IMR-90 (cell line): Measurements from ENCODE around the gene MAP2. TPM values are rescaled to one million over a fixed set of nuclear protein-coding genes. Genes with fewer than 3 reads are reported as not detected.

Source experiments
- ATAC-seq: fragments of 200-7000 bp; cut with Tn5 transposase; 2 replicates; pipeline ENCODE4 v1.9.1; 2020; ENCODE audit warnings: low read depth, mild to moderate bottlenecking, moderate library complexity
- BruUV-seq: library from RNA; stranded (reverse); fragments of 400-500 nt; replicated peaks from 2 replicates; lab custom pipeline; 2021; lab: Mats Ljungman, UMichigan
- CTCF ChIA-PET: fragments of 300-600 bp; formaldehyde crosslinking; extraction: SDS; loops from one replicate; lab custom pipeline; 2021; ENCODE audit warnings: antibody characterized with exemption; lab: Yijun Ruan, JAX
- POLR2A ChIA-PET: fragments of 300-600 bp; sonication (Branson Sonifier 250); formaldehyde crosslinking; loops from one replicate; lab custom pipeline; 2022; ENCODE audit warnings: antibody characterized with exemption; ENCODE audit not compliant: unreplicated experiment; lab: Charles Lee
- DNase-seq: peaks from one replicate; pipeline ENCODE4 v3.0.0; 2013
- H2AFZ ChIP-seq: replicated peaks from 2 replicates; pipeline ENCODE3; 2013; ENCODE audit warnings: low read length, mild to moderate bottlenecking; ENCODE audit not compliant: poor library complexity
- H2AK5ac ChIP-seq: 2 replicates; pipeline ENCODE4 v1.6.1; 2013; ENCODE audit warnings: low read depth, low read length, inconsistent platforms
- H2AK9ac ChIP-seq: replicated peaks from 2 replicates; pipeline ENCODE3; 2013; ENCODE audit warnings: mild to moderate bottlenecking, low read depth, low read length, moderate library complexity; ENCODE audit not compliant: poor library complexity
- H2BK120ac ChIP-seq: 2 replicates; pipeline ENCODE4 v1.6.1; 2013; ENCODE audit warnings: low read depth, low read length, inconsistent platforms
- H2BK15ac ChIP-seq: 3 replicates; pipeline ENCODE4 v1.6.1; 2013; ENCODE audit warnings: low read depth, low read length, inconsistent platforms
- H2BK20ac ChIP-seq: 2 replicates; pipeline ENCODE4 v1.6.1; 2013; ENCODE audit warnings: low read depth, mild to moderate bottlenecking, inconsistent platforms, low read length, moderate library complexity
- H2BK5ac ChIP-seq: 2 replicates; pipeline ENCODE4 v1.6.1; 2013; ENCODE audit warnings: mild to moderate bottlenecking, low read depth, low read length, inconsistent platforms; ENCODE audit not compliant: poor library complexity, severe bottlenecking
- H3K14ac ChIP-seq: replicated peaks from 2 replicates; pipeline ENCODE4 v1.6.1; 2013; ENCODE audit warnings: low read depth, low read length, inconsistent platforms
- H3K18ac ChIP-seq: 2 replicates; pipeline ENCODE4 v1.6.1; 2013; ENCODE audit warnings: low read depth, low read length, control low read depth
- H3K23ac ChIP-seq: 2 replicates; pipeline ENCODE4 v1.6.1; 2013; ENCODE audit warnings: low read depth, low read length, inconsistent platforms
- H3K27ac ChIP-seq: 2 replicates; pipeline ENCODE4 v1.5.1; 2013; ENCODE audit warnings: mild to moderate bottlenecking, control low read depth, low read length; ENCODE audit not compliant: insufficient read depth
- H3K27me3 ChIP-seq: 2 replicates; pipeline ENCODE4 v1.6.1; 2013; ENCODE audit warnings: low read length; ENCODE audit not compliant: control insufficient read depth, insufficient read depth
- H3K36me3 ChIP-seq: 2 replicates; pipeline ENCODE4 v1.6.1; 2013; ENCODE audit warnings: low read length, mixed read lengths; ENCODE audit not compliant: control insufficient read depth, insufficient read depth
- H3K4ac ChIP-seq: 2 replicates; pipeline ENCODE4 v1.6.1; 2013; ENCODE audit warnings: low read depth, low read length, inconsistent platforms
- H3K4me1 ChIP-seq: 2 replicates; pipeline ENCODE4 v1.6.1; 2013; ENCODE audit warnings: low read length, mixed read lengths; ENCODE audit not compliant: control insufficient read depth, insufficient read depth
- H3K4me2 ChIP-seq: 2 replicates; pipeline ENCODE4 v1.6.1; 2013; ENCODE audit warnings: low read depth, mild to moderate bottlenecking, control low read depth, low read length, moderate library complexity
- H3K4me3 ChIP-seq: 2 replicates; pipeline ENCODE4 v1.5.1; 2013; ENCODE audit warnings: low read depth, mild to moderate bottlenecking, control low read depth, low read length, moderate library complexity; ENCODE audit not compliant: insufficient read depth
- H3K56ac ChIP-seq: 2 replicates; pipeline ENCODE4 v1.6.1; 2013; ENCODE audit warnings: low read length, inconsistent platforms; ENCODE audit not compliant: insufficient read depth; ENCODE audit errors: extremely low read depth
- H3K79me1 ChIP-seq, 2 experiments: 2 replicates each; pipeline ENCODE4 v1.6.1; 2013; ENCODE audit warnings: low read length in 2 of 2, inconsistent platforms in 1 of 2, low read depth in 1 of 2
- H3K9ac ChIP-seq: 2 replicates; pipeline ENCODE4 v1.6.1; 2013; ENCODE audit warnings: low read depth, low read length, control low read depth
- H3K9me1 ChIP-seq: 2 replicates; pipeline ENCODE4 v1.6.1; 2013; ENCODE audit warnings: low read length, inconsistent platforms; ENCODE audit not compliant: insufficient read depth
- H3K9me3 ChIP-seq: 2 replicates; pipeline ENCODE4 v1.6.1; 2013; ENCODE audit warnings: low read length; ENCODE audit not compliant: control insufficient read depth, insufficient read depth
- H4K20me1 ChIP-seq: 2 replicates; pipeline ENCODE4 v1.6.1; 2013; ENCODE audit warnings: low read length, inconsistent platforms; ENCODE audit not compliant: insufficient read depth
- H4K5ac ChIP-seq: 2 replicates; pipeline ENCODE4 v1.6.1; 2013; ENCODE audit warnings: mild to moderate bottlenecking, low read depth, low read length, control low read depth
- H4K8ac ChIP-seq, 2 experiments: 2 replicates each; pipeline ENCODE4 v1.6.1; 2013; ENCODE audit warnings: low read depth in 2 of 2, low read length in 2 of 2, control low read depth in 1 of 2, inconsistent platforms in 1 of 2
- H4K91ac ChIP-seq: 2 replicates; pipeline ENCODE4 v1.6.1; 2013; ENCODE audit warnings: low read depth, low read length, inconsistent platforms; ENCODE audit not compliant: insufficient read depth
- BHLHE40 ChIP-seq: fragments of 150-350 bp; IDR thresholded peaks from 2 replicates; pipeline ENCODE4 v1.6.1; 2016; ENCODE audit warnings: mild to moderate bottlenecking, low read depth, low read length
- CEBPB ChIP-seq: IDR thresholded peaks from 2 replicates; pipeline ENCODE4 v1.6.1; 2012; ENCODE audit warnings: low read depth, low read length, improper control_type of control experiment
- CHD1 ChIP-seq: IDR thresholded peaks from 2 replicates; pipeline ENCODE4 v1.6.1; 2012; ENCODE audit warnings: low read depth, low read length, improper control_type of control experiment
- CTCF ChIP-seq: conservative IDR thresholded peaks from 2 replicates; pipeline ENCODE4 v1.5.1; 2012; ENCODE audit warnings: mild to moderate bottlenecking, low read depth, low read length, improper control_type of control experiment
- ELK1 ChIP-seq: fragments of 150-350 bp; IDR thresholded peaks from 2 replicates; pipeline ENCODE4 v1.6.1; 2016; ENCODE audit warnings: low read depth, mild to moderate bottlenecking, low read length, moderate library complexity, borderline replicate concordance
- FOS ChIP-seq: fragments of 150-350 bp; IDR thresholded peaks from 2 replicates; pipeline ENCODE4 v1.6.1; 2016; ENCODE audit warnings: low read depth, low read length
- MAFK ChIP-seq: IDR thresholded peaks from 2 replicates; pipeline ENCODE4 v1.6.1; 2012; ENCODE audit warnings: low read depth, low read length, improper control_type of control experiment
- MAZ ChIP-seq: IDR thresholded peaks from 2 replicates; pipeline ENCODE4 v1.6.1; 2012; ENCODE audit warnings: low read depth, mild to moderate bottlenecking, low read length, improper control_type of control experiment, moderate library complexity, borderline replicate concordance
- MXI1 ChIP-seq: IDR thresholded peaks from 2 replicates; pipeline ENCODE4 v1.6.1; 2012; ENCODE audit warnings: low read depth, mild to moderate bottlenecking, low read length, moderate library complexity, borderline replicate concordance
- NFE2L2 ChIP-seq: fragments of 150-350 bp; IDR thresholded peaks from 2 replicates; pipeline ENCODE4 v1.6.1; 2016; ENCODE audit warnings: low read depth, mild to moderate bottlenecking, low read length
- POLR2A ChIP-seq: IDR thresholded peaks from 2 replicates; pipeline ENCODE4 v1.6.1; 2012; ENCODE audit warnings: mild to moderate bottlenecking, low read depth, low read length
- RAD21 ChIP-seq: IDR thresholded peaks from 2 replicates; pipeline ENCODE4 v1.6.1; 2012; ENCODE audit warnings: low read length, improper control_type of control experiment
- RCOR1 ChIP-seq: IDR thresholded peaks from 2 replicates; pipeline ENCODE4 v1.6.1; 2012; ENCODE audit warnings: mild to moderate bottlenecking, low read length, improper control_type of control experiment; ENCODE audit not compliant: insufficient replicate concordance
- RFX5 ChIP-seq: IDR thresholded peaks from 2 replicates; pipeline ENCODE4 v1.8.0; 2012; ENCODE audit warnings: low read depth, mild to moderate bottlenecking, low read length, moderate library complexity
- SMC3 ChIP-seq: fragments of 150-350 bp; IDR thresholded peaks from 2 replicates; pipeline ENCODE4 v1.6.1; 2016; ENCODE audit warnings: low read depth, mild to moderate bottlenecking, antibody characterized with exemption, low read length, moderate library complexity
- USF2 ChIP-seq: fragments of 150-350 bp; IDR thresholded peaks from 2 replicates; pipeline ENCODE4 v1.6.1; 2017; ENCODE audit warnings: mild to moderate bottlenecking, antibody characterized with exemption, low read length, low read depth
- dilution Hi-C: fragments of 300-500 bp; cut with HindIII; formaldehyde crosslinking; loops from one replicate; pipeline ENCODE4 v1.14.3; 2018; ENCODE audit warnings: low sequenced_read_pairs; ENCODE audit not compliant: unreplicated experiment
- in situ Hi-C: fragments of 300-500 bp; cut with MboI; formaldehyde crosslinking; loops from 3 replicates; pipeline ENCODE4 v1.14.3; 2019; ENCODE audit warnings: low sequenced_read_pairs, inconsistent platforms, mixed read lengths
- intact Hi-C: fragments of 100-400 bp; cut with micrococcal nuclease; formaldehyde crosslinking; loops from 2 replicates; pipeline ENCODE4 v1.10.0; 2022
- polyA plus RNA-seq, 3 experiments: library from polyadenylated mRNA; depleted of rRNA; stranded (reverse); fragments of >200 nt; gene quantifications; 2 replicates each; pipeline ENCODE4 v1.2.3, GENCODE V29; 2012; ENCODE audit warnings: low replicate concordance in 1 of 3
- total RNA-seq: library from RNA; depleted of rRNA; stranded (reverse); fragments of >200 nt; gene quantifications from 2 replicates; pipeline ENCODE4 v1.2.3, GENCODE V29; 2012

Gene MAP2
- total and polyA plus RNA-seq, 2 of the 4 experiments (the other 2 are of a cell fraction) = 0.29 to 0.36 TPM

GRCh38 chr2:209721497-209721896 lies 297.6 kb downstream of the MAP2 start:
- CTCF ChIA-PET = no interaction called here
- Histone ChIP-seq H3K4me1 (no peaks in the 10 kb centered on the region), H2AFZ (no peak overlapping the region), H4K20me1 (no peaks in the 10 kb centered on the region), H3K27me3 (no peaks in the 10 kb centered on the region), H3K9me3 (peaks cover 4% of the 10 kb centered on the region), H2BK120ac (no peak overlapping the region), H2AK5ac (no peak overlapping the region), H4K5ac (no peak overlapping the region), H4K8ac (no peak overlapping the region), H2BK15ac (no peak overlapping the region), H2AK9ac (no peak overlapping the region), H3K36me3 (no peaks in the 10 kb centered on the region), H3K79me1 (no peaks in the 10 kb centered on the region), H3K4ac (no peak overlapping the region), H3K4me3 (no peak overlapping the region), H3K27ac (no peak overlapping the region), H3K18ac (no peak overlapping the region), H3K9me1 (no peaks in the 10 kb centered on the region), H3K23ac (no peak overlapping the region), H3K14ac (no peak overlapping the region), H4K91ac (no peak overlapping the region), H3K56ac (no peak overlapping the region), H2BK5ac (no peak overlapping the region), H2BK20ac (no peak overlapping the region), H3K9ac (no peak overlapping the region), H3K4me2 (no peak overlapping the region)
- no TSS peak for BruUV-seq
- intact Hi-C loops = no loop called here
- no peak for DNase-seq
- ATAC-seq = no peak
- POLR2A ChIA-PET = no interaction called here
- in situ Hi-C loops = no loop called here
- dilution Hi-C loops = no loop called here
- TF ChIP-seq ELK1 (no peak), NFE2L2 (no peak), USF2 (no peak), MAZ (no peak), RFX5 (no peak), RCOR1 (no peak), CTCF (no peak), SMC3 (no peak), CHD1 (no peak), RAD21 (no peak), MXI1 (no peak), POLR2A (no peak), CEBPB (no peak), BHLHE40 (no peak), FOS (no peak), MAFK (no peak)
